HEK293 (cell line): ENCODE results near the gene TMEM200A.

ENCODE experiments used
- CTCF ChIP-seq: fragments of 450-650 bp; formaldehyde crosslinking; IDR thresholded peaks from 2 replicates; pipeline ENCODE4 v1.5.1; 2016; ENCODE audit warnings: missing biosample characterization, missing genetic modification characterization
- GFI1B ChIP-seq: fragments of 450-650 bp; formaldehyde crosslinking; IDR thresholded peaks from 2 replicates; pipeline ENCODE4 v1.5.1; 2016; ENCODE audit warnings: missing biosample characterization, missing genetic modification characterization
- GLIS1 ChIP-seq: fragments of 450-650 bp; formaldehyde crosslinking; IDR thresholded peaks from 2 replicates; pipeline ENCODE4 v1.5.1; 2016; ENCODE audit warnings: missing biosample characterization, missing genetic modification characterization
- GLIS2 ChIP-seq: fragments of 450-650 bp; formaldehyde crosslinking; IDR thresholded peaks from 2 replicates; pipeline ENCODE4 v1.5.1; 2016; ENCODE audit warnings: missing biosample characterization, missing genetic modification characterization
- HIC1 ChIP-seq: fragments of 450-650 bp; formaldehyde crosslinking; IDR thresholded peaks from 2 replicates; pipeline ENCODE4 v1.5.1; 2016; ENCODE audit warnings: missing biosample characterization, missing genetic modification characterization
- MEIS1 ChIP-seq: sonication (generic); formaldehyde crosslinking; IDR thresholded peaks from 2 replicates; pipeline ENCODE4 v1.8.1; 2022; ENCODE audit warnings: missing genetic modification reagents, mild to moderate bottlenecking, borderline replicate concordance
- SP2 ChIP-seq: fragments of 450-650 bp; formaldehyde crosslinking; IDR thresholded peaks from 2 replicates; pipeline ENCODE4 v1.5.1; 2016; ENCODE audit warnings: missing biosample characterization, missing genetic modification characterization
- TRIM28 ChIP-seq: IDR thresholded peaks from 2 replicates; pipeline ENCODE4 v1.6.1; 2011; ENCODE audit warnings: low read length, control low read depth, borderline replicate concordance
- ZBTB1 ChIP-seq: fragments of 450-650 bp; formaldehyde crosslinking; IDR thresholded peaks from 2 replicates; pipeline ENCODE4 v1.5.1; 2016; ENCODE audit warnings: missing biosample characterization, missing genetic modification characterization
- ZBTB48 ChIP-seq: fragments of 450-650 bp; formaldehyde crosslinking; IDR thresholded peaks from 2 replicates; pipeline ENCODE4 v1.5.1; 2016; ENCODE audit warnings: missing biosample characterization, missing genetic modification characterization
- ZIC2 ChIP-seq: fragments of 450-650 bp; formaldehyde crosslinking; IDR thresholded peaks from 2 replicates; pipeline ENCODE4 v1.5.1; 2016; ENCODE audit warnings: missing biosample characterization, missing genetic modification characterization
- ZNF112 ChIP-seq: fragments of 450-650 bp; formaldehyde crosslinking; IDR thresholded peaks from 2 replicates; pipeline ENCODE4 v1.5.0; 2017; ENCODE audit warnings: missing biosample characterization, missing genetic modification characterization
- ZNF146 ChIP-seq: fragments of 450-650 bp; formaldehyde crosslinking; IDR thresholded peaks from 2 replicates; pipeline ENCODE4 v1.5.1; 2016; ENCODE audit warnings: missing biosample characterization, missing genetic modification characterization
- ZNF175 ChIP-seq: fragments of 450-650 bp; formaldehyde crosslinking; IDR thresholded peaks from 2 replicates; pipeline ENCODE4 v1.5.1; 2016; ENCODE audit warnings: missing biosample characterization, missing genetic modification characterization
- ZNF184 ChIP-seq: fragments of 450-650 bp; IDR thresholded peaks from 2 replicates; pipeline ENCODE4 v1.5.1; 2018; ENCODE audit warnings: missing biosample characterization, mild to moderate bottlenecking, missing genetic modification characterization
- ZNF302 ChIP-seq: fragments of 450-650 bp; formaldehyde crosslinking; IDR thresholded peaks from 2 replicates; pipeline ENCODE4 v1.5.1; 2016; ENCODE audit warnings: missing biosample characterization, missing genetic modification characterization, low read depth
- ZNF404 ChIP-seq: fragments of 450-650 bp; formaldehyde crosslinking; IDR thresholded peaks from 2 replicates; pipeline ENCODE4 v1.5.1; 2017; ENCODE audit warnings: missing biosample characterization, missing genetic modification characterization
- ZNF48 ChIP-seq: fragments of 450-650 bp; formaldehyde crosslinking; IDR thresholded peaks from 2 replicates; pipeline ENCODE4 v1.5.1; 2016; ENCODE audit warnings: missing biosample characterization, missing genetic modification characterization
- ZNF555 ChIP-seq: fragments of 450-650 bp; formaldehyde crosslinking; conservative IDR thresholded peaks from 2 replicates; pipeline ENCODE4 v1.5.1; 2017; ENCODE audit warnings: missing biosample characterization, mild to moderate bottlenecking, missing genetic modification characterization, inconsistent platforms
- ZNF600 ChIP-seq: fragments of 450-650 bp; formaldehyde crosslinking; IDR thresholded peaks from 2 replicates; pipeline ENCODE4 v1.5.1; 2016; ENCODE audit warnings: missing biosample characterization, missing genetic modification characterization
- ZNF660 ChIP-seq: fragments of 450-650 bp; IDR thresholded peaks from 2 replicates; pipeline ENCODE4 v1.5.1; 2018; ENCODE audit warnings: missing biosample characterization, mild to moderate bottlenecking, missing genetic modification characterization
- ZNF701 ChIP-seq: fragments of 450-650 bp; formaldehyde crosslinking; IDR thresholded peaks from 2 replicates; pipeline ENCODE4 v1.5.1; 2016; ENCODE audit warnings: missing biosample characterization, missing genetic modification characterization
- ZNF76 ChIP-seq: fragments of 450-650 bp; formaldehyde crosslinking; IDR thresholded peaks from 2 replicates; pipeline ENCODE4; 2016; ENCODE audit warnings: low read depth, missing biosample characterization, missing genetic modification characterization, borderline replicate concordance
- ZSCAN18 ChIP-seq: fragments of 450-650 bp; formaldehyde crosslinking; IDR thresholded peaks from 2 replicates; pipeline ENCODE4 v1.5.1; 2016; ENCODE audit warnings: missing biosample characterization, missing genetic modification characterization
- TF ChIP-seq, protein P1 (sequence below): fragments of 450-650 bp; formaldehyde crosslinking; IDR thresholded peaks from 2 replicates; pipeline ENCODE4 v1.5.1; 2016; ENCODE audit warnings: missing biosample characterization, missing genetic modification characterization
- TF ChIP-seq, protein P2 (sequence below): fragments of 450-650 bp; IDR thresholded peaks from 2 replicates; pipeline ENCODE4 v1.5.1; 2018; ENCODE audit warnings: missing biosample characterization, missing genetic modification characterization
- TF ChIP-seq, protein P3 (sequence below): fragments of 450-650 bp; formaldehyde crosslinking; conservative IDR thresholded peaks from 2 replicates; pipeline ENCODE4 v1.5.1; 2016; ENCODE audit warnings: low read depth, missing biosample characterization, missing genetic modification characterization

TMEM200A gene

DNA sequence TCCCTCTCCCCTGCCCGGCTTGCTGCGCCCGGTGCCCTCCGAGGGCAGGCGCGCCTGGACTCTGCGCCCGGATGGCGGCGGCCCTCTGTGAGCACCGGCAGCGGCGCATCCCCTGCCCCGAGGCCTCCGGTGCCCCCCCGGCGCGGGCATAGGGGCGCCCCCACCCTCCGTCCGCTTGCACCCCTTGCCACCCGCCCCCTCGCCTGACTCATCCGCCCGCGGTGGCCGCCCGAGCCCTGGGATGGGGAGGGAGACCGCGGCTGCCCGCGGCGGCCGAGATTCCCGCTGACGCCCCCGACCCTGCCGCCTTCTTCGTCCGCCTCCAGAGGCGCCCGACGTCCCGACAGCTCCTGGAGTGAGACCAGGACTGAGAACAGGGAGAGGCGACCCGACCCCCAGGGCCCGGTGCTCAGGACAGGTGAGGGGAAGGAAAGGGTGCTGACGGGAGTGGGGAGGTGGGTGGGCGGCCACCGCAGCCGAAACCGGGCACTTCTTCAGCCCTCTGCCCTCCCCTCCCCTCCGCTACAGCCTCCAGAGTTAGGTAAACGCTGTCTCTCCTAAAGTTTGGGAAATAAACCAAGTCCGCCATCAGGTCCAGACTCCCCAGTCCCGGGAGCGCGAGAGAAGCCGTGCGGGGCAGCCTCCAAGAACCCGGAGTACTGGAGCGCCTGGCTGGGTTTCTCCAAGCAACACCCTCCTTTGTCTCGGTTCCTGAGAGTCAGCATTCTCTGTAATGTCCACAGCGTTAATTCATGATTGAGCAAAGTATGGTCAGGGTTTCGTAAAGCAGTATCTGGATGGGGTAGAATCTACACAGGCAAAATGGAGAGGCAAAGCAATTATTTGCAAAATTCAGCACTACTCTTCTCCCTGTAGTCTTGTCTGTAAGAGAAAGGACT lies 539 bp downstream of the TMEM200A start (continued):
- TF ChIP-seq, protein P1, sequence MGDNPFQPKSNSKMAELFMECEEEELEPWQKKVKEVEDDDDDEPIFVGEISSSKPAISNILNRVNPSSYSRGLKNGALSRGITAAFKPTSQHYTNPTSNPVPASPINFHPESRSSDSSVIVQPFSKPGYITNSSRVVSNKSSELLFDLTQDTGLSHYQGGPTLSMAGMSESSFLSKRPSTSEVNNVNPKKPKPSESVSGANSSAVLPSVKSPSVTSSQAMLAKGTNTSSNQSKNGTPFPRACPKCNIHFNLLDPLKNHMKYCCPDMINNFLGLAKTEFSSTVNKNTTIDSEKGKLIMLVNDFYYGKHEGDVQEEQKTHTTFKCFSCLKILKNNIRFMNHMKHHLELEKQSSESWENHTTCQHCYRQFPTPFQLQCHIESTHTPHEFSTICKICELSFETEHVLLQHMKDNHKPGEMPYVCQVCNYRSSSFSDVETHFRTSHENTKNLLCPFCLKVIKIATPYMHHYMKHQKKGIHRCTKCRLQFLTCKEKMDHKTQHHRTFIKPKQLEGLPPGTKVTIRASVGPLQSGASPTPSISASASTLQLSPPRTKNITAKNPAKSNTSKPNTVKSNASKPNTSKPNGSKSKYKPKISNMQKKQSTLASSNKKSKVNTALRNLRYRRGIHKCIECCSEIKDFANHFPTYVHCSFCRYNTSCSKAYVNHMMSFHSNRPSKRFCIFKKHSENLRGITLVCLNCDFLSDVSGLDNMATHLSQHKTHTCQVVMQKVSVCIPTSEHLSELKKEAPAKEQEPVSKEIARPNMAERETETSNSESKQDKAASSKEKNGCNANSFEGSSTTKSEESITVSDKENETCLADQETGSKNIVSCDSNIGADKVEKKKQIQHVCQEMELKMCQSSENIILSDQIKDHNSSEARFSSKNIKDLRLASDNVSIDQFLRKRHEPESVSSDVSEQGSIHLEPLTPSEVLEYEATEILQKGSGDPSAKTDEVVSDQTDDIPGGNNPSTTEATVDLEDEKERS: no peak
- TF ChIP-seq ZNF175 (tag by site-specific recombination) (no peak), ZNF146 (no peak), GLIS1 (tag by site-specific recombination) (peak; percentile 8; the same call in 1 of the 2 replicates), SP2 (tag by site-specific recombination) (no peak), ZNF112 (tag by site-specific recombination) (no peak), CTCF (tag by site-specific recombination) (peak; percentile 75), ZNF555 (tag by site-specific recombination) (no peak), ZNF404 (no peak), ZBTB1 (tag by site-specific recombination) (no peak), ZNF76 (tag by site-specific recombination) (no peak), ZSCAN18 (tag by site-specific recombination) (no peak), ZBTB48 (0 out of 2 replicates have a peak, but pooled peaks have one; percentile 35), GLIS2 (tag by site-specific recombination) (no peak; the same call in none of the 2 replicates), MEIS1 (CRISPR knock-in tag) (no peak), TRIM28 (no peak), ZNF701 (tag by site-specific recombination) (no peak), ZNF184 (no peak), ZNF660 (tag by site-specific recombination) (no peak), ZNF600 (tag by site-specific recombination) (no peak), GFI1B (tag by site-specific recombination) (no peak), HIC1 (no peak), ZNF48 (tag by site-specific recombination) (no peak), ZIC2 (tag by site-specific recombination) (peak; percentile 46), ZNF302 (no peak)
- TF ChIP-seq, protein P2, sequence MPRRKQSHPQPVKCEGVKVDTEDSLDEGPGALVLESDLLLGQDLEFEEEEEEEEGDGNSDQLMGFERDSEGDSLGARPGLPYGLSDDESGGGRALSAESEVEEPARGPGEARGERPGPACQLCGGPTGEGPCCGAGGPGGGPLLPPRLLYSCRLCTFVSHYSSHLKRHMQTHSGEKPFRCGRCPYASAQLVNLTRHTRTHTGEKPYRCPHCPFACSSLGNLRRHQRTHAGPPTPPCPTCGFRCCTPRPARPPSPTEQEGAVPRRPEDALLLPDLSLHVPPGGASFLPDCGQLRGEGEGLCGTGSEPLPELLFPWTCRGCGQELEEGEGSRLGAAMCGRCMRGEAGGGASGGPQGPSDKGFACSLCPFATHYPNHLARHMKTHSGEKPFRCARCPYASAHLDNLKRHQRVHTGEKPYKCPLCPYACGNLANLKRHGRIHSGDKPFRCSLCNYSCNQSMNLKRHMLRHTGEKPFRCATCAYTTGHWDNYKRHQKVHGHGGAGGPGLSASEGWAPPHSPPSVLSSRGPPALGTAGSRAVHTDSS: no peak
- TF ChIP-seq, protein P3, sequence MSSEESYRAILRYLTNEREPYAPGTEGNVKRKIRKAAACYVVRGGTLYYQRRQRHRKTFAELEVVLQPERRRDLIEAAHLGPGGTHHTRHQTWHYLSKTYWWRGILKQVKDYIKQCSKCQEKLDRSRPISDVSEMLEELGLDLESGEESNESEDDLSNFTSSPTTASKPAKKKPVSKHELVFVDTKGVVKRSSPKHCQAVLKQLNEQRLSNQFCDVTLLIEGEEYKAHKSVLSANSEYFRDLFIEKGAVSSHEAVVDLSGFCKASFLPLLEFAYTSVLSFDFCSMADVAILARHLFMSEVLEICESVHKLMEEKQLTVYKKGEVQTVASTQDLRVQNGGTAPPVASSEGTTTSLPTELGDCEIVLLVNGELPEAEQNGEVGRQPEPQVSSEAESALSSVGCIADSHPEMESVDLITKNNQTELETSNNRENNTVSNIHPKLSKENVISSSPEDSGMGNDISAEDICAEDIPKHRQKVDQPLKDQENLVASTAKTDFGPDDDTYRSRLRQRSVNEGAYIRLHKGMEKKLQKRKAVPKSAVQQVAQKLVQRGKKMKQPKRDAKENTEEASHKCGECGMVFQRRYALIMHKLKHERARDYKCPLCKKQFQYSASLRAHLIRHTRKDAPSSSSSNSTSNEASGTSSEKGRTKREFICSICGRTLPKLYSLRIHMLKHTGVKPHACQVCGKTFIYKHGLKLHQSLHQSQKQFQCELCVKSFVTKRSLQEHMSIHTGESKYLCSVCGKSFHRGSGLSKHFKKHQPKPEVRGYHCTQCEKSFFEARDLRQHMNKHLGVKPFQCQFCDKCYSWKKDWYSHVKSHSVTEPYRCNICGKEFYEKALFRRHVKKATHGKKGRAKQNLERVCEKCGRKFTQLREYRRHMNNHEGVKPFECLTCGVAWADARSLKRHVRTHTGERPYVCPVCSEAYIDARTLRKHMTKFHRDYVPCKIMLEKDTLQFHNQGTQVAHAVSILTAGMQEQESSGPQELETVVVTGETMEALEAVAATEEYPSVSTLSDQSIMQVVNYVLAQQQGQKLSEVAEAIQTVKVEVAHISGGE: no peak
